Mucosa of stomach (tissue), 1 donor: ENCODE measurements around the gene SLIT3.
"Not testable (repeated sequence)": the region's sequence is repeated elsewhere in the genome, so short reads cannot be mapped to it uniquely, and the experiment has no call there.

ENCODE experiments used
- H3K27me3 ChIP-seq: one replicate; pipeline ENCODE4 v1.7.0; 2013; ENCODE audit warnings: mild to moderate bottlenecking, low read length; ENCODE audit not compliant: control insufficient read depth, insufficient read depth
- H3K36me3 ChIP-seq: one replicate; pipeline ENCODE4 v1.7.0; 2013; ENCODE audit warnings: low read length; ENCODE audit not compliant: control insufficient read depth, insufficient read depth
- H3K4me1 ChIP-seq: one replicate; pipeline ENCODE4 v1.7.0; 2013; ENCODE audit warnings: mild to moderate bottlenecking, low read length; ENCODE audit not compliant: control insufficient read depth, insufficient read depth
- H3K4me3 ChIP-seq: one replicate; pipeline ENCODE4 v1.7.0; 2013; ENCODE audit warnings: low read length
- H3K9ac ChIP-seq: one replicate; pipeline ENCODE4 v1.7.0; 2013; ENCODE audit warnings: mild to moderate bottlenecking, low read length, moderate library complexity
- H3K9me3 ChIP-seq: one replicate; pipeline ENCODE4 v1.7.0; 2013; ENCODE audit warnings: mild to moderate bottlenecking, low read length, moderate library complexity; ENCODE audit not compliant: control insufficient read depth
- donor health status: Pancreatic carcinoma.

The SLIT3 gene

GRCh38 chr5:168653626-168654025 lies 647.3 kb downstream of the SLIT3 start:
- Histone ChIP-seq H3K4me1 (peaks cover 53% of the 10 kb centered on the region), H3K9me3 (no peaks in the 10 kb centered on the region), H3K27me3 (no peaks in the 10 kb centered on the region), H3K36me3 (no peaks in the 10 kb centered on the region), H3K9ac (no peak overlapping the region), H3K4me3 (no peak overlapping the region)

DNA sequence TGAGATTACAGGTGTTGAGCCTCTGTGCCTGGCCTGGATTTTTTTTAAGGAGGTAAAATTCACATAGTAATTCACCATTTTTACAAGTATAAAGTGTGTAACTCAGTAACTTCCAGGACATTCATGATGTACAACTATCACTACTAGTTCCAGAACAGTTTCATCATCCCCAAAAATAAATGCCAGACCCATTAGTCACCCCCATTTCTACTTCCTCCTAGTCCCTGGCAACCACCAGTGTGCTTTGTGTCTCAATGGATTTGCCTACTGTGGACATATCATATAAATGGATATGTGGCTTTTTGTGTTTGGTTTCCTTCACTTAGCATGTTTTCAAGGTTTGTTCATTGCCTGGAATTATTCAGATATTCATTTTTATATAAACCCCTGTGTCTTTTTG lies 649.3 kb downstream of the SLIT3 start:
- Histone ChIP-seq H3K9ac (no peak overlapping the region), H3K4me3 (no peak overlapping the region), H3K4me1 (peaks cover 36% of the 10 kb centered on the region), H3K36me3 (no peaks in the 10 kb centered on the region), H3K9me3 (no peaks in the 10 kb centered on the region), H3K27me3 (no peaks in the 10 kb centered on the region)

GRCh38 chr5:168649306-168649705 lies 651.6 kb downstream of the SLIT3 start:
- H3K9me3 ChIP-seq, result no peaks in the 10 kb centered on the region
- H3K36me3 ChIP-seq, result no peaks in the 10 kb centered on the region
- H3K9ac ChIP-seq, result no peak overlapping the region
- H3K27me3 ChIP-seq, result no peaks in the 10 kb centered on the region
- H3K4me3 ChIP-seq, result no peak overlapping the region
- H3K4me1 ChIP-seq, result peaks cover 26% of the 10 kb centered on the region

GRCh38 chr5:168648576-168648975 lies 652.4 kb downstream of the SLIT3 start:
- Histone ChIP-seq H3K27me3 (no peaks in the 10 kb centered on the region), H3K9me3 (no peaks in the 10 kb centered on the region), H3K9ac (no peak overlapping the region), H3K4me3 (no peak overlapping the region), H3K4me1 (peaks cover 18% of the 10 kb centered on the region), H3K36me3 (no peaks in the 10 kb centered on the region)

- Histone ChIP-seq H3K9me3 (no peaks in the 10 kb centered on the region), H3K9ac (no peak overlapping the region), H3K36me3 (no peaks in the 10 kb centered on the region), H3K4me3 (no peak overlapping the region), H3K27me3 (no peaks in the 10 kb centered on the region), H3K4me1 (peaks cover 15% of the 10 kb centered on the region)
These were observed 652.9 kb downstream of the SLIT3 start for GRCh38 chr5:168648016-168648415.

DNA sequence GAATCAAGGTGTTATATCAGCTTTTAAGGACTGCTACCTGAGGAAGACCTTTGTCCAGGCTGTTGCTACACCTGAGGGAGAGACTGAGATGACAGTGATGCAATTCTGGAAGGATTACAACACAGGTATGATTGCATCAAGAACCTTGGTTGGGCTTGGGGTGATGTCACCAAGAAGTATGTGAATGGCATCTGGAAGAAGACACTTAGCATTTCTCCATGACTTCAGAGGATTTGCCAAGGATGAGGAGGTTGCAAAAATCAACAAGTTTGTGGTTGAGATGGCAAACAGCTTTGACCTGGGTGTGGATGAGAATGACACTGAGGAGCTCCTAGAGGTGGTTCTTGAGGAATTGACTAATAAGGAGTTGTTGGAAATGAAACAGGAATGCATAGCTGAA lies 653.9 kb downstream of the SLIT3 start:
- Histone ChIP-seq H3K4me3 (no peak overlapping the region), H3K9ac (no peak overlapping the region), H3K27me3 (no peaks in the 10 kb centered on the region), H3K36me3 (no peaks in the 10 kb centered on the region), H3K9me3 (no peaks in the 10 kb centered on the region), H3K4me1 (peaks cover 7% of the 10 kb centered on the region)

DNA sequence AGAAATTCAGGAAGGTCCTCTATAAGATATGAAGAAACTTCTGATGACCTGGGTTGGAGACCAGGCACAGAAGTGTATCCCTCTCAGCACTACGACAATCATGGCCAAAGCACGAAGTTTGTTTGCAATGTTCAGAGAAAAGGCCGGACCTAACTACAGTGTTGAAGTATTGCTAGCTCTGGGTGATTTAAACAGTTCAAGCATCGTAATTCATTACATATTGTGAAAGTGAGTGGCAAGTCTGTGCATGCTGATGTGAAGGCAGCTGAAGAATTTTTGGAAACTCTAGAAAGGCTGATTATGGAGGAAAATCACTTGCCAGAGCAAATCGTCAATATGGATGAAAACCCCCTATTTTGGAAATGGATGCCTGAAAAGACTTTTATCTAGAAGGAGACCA lies 654.6 kb downstream of the SLIT3 start:
- no peak overlapping the region for H3K4me3 ChIP-seq

DNA sequence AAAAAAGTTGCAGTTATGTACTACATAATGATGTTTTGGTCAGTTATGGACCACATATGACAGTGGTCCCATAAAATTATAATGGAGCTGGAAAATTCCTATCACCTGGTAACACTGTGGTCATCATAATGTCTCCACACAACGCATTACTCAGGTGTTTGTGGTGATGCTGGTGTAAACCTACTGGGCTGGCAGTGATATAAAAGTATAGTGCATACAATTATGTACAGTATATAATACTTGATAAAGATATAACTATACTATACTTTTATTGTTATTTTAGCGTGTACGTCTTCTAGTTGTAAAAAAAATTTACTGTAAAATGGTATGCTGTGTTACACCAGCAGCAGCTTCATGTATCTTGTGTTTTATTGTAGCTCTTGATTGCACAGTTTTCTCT lies 655.7 kb downstream of the SLIT3 start:
- no peaks in the 10 kb centered on the region for H3K27me3 ChIP-seq
- H3K4me1 ChIP-seq, result peaks cover 4% of the 10 kb centered on the region
- H3K9ac ChIP-seq, result no peak overlapping the region
- H3K36me3 ChIP-seq, result no peaks in the 10 kb centered on the region
- H3K4me3 ChIP-seq, result no peak overlapping the region
- H3K9me3 ChIP-seq, result no peaks in the 10 kb centered on the region

More for the DNA sequence above, 654.6 kb downstream of the SLIT3 start:
- H3K27me3 ChIP-seq, result no peaks in the 10 kb centered on the region
- no peaks in the 10 kb centered on the region for H3K9me3 ChIP-seq
- H3K9ac ChIP-seq, result no peak overlapping the region
- no peaks in the 10 kb centered on the region for H3K36me3 ChIP-seq
- H3K4me1 ChIP-seq, result peaks cover 4% of the 10 kb centered on the region

- Histone ChIP-seq H3K4me1 (peaks cover 4% of the 10 kb centered on the region), H3K4me3 (no peak overlapping the region), H3K36me3 (no peaks in the 10 kb centered on the region), H3K27me3 (no peaks in the 10 kb centered on the region), H3K9me3 (no peaks in the 10 kb centered on the region), H3K9ac (no peak overlapping the region)
These were observed 658.9 kb downstream of the SLIT3 start for GRCh38 chr5:168642019-168642418.

- H3K27me3 ChIP-seq, H3K4me3 ChIP-seq, H3K4me1 ChIP-seq, H3K36me3 ChIP-seq, H3K9me3 ChIP-seq, H3K9ac ChIP-seq: not testable (repeated sequence)
These were observed 662.1 kb downstream of the SLIT3 start for GRCh38 chr5:168638846-168639245.

GRCh38 chr5:168637793-168638192 lies 663.1 kb downstream of the SLIT3 start:
- Histone ChIP-seq H3K9ac (no peak overlapping the region), H3K4me3 (no peak overlapping the region), H3K4me1 (peaks cover 4% of the 10 kb centered on the region), H3K27me3 (no peaks in the 10 kb centered on the region), H3K36me3 (no peaks in the 10 kb centered on the region), H3K9me3 (no peaks in the 10 kb centered on the region)

GRCh38 chr5:168637281-168637680 lies 663.7 kb downstream of the SLIT3 start:
- no peak overlapping the region for H3K9ac ChIP-seq
- no peaks in the 10 kb centered on the region for H3K27me3 ChIP-seq
- peaks cover 4% of the 10 kb centered on the region for H3K4me1 ChIP-seq
- no peaks in the 10 kb centered on the region for H3K9me3 ChIP-seq
- H3K36me3 ChIP-seq, result no peaks in the 10 kb centered on the region
- H3K4me3 ChIP-seq, result no peak overlapping the region

- H3K9me3 ChIP-seq, H3K9ac ChIP-seq, H3K4me1 ChIP-seq, H3K36me3 ChIP-seq, H3K27me3 ChIP-seq, H3K4me3 ChIP-seq: not testable (repeated sequence)
These were observed 670.0 kb downstream of the SLIT3 start for GRCh38 chr5:168630958-168631357.
